Dedifferentiated amniotic fluid mesenchymal stem cell (primary cell): ENCODE measurements around the gene SLC6A7.
"Not testable (repeated sequence)": the region's sequence is repeated elsewhere in the genome, so short reads cannot be mapped to it uniquely, and the experiment has no call there.

Experiments used
- DNase-seq: peaks from one replicate; pipeline ENCODE4 v3.0.0-alpha.2; 2016; ENCODE audit errors: extremely low spot score

The SLC6A7 gene

GRCh38 chr5:150241298-150242160 is 51.7 kb downstream of the SLC6A7 start:
- no peak for DNase-seq

DNA sequence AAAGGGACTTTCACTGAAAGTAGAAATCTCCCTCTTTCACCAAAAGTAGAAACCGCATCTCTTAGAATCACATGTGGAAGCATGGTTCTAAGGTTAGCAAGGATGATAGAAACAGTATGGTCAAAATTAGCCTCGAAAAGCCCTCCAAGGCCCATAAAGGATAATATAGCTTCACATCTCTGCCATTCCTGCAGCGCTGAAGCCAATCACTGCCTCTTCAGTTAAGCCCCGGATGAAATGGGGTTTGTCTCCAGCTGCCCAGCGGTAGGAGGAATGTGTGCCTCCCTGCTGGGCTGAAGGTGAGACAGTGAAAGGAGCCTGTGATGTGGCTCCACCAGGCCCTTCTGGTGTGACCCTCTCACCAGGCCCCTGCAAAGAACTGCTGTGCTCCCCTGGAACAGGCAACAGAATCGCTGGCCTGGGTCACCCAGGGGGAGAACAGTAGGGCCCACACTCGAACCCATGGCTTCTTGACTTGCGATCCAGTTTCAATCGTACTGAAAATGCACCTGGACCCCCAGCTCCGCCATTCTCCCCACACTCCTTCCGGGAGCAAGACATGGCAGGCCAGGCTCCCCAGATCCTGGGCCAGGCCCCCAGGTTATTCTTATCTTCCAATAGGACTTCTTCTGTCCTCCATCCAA is 52.5 kb downstream of the SLC6A7 start:
- no peak for DNase-seq

DNA sequence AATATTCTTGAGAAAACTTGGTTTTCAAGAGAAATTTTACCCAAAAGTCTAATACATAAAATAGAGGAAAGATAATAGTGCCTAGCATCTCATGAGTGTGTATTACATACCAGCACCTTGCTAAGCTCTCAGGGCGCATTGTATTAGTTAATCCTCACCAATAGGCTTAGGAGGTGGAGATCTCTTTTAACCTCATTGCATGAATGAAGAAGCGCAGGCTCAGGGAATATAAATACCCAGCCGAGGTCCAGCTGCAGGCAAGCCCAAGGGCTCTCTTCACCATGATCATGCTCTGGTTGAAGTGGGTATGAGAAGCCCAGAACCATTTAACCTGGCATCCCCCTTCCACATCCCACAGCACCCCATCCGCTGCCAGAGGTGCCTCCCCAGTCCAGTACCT is 53.7 kb downstream of the SLC6A7 start:
- no peak for DNase-seq

DNA sequence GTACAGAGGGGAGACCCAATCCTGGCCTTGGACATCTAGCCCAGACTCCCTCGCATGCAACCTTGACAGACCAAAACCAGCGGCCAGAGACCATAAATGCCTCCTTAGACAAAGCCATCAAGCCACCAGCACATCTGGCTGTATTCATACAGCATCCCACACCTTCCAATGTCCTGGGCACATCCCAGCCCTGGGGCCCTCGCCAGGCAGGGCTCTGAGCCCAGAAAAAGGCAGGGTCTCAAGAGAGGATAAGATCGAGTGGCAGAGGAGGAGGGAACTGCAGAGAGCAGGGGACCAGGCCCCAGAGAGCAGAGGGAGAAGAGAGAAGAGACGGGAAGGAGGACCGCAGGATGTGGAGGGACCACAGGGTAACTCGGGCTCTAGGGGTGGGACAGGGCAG is 54.3 kb downstream of the SLC6A7 start:
- no peak for DNase-seq

DNA sequence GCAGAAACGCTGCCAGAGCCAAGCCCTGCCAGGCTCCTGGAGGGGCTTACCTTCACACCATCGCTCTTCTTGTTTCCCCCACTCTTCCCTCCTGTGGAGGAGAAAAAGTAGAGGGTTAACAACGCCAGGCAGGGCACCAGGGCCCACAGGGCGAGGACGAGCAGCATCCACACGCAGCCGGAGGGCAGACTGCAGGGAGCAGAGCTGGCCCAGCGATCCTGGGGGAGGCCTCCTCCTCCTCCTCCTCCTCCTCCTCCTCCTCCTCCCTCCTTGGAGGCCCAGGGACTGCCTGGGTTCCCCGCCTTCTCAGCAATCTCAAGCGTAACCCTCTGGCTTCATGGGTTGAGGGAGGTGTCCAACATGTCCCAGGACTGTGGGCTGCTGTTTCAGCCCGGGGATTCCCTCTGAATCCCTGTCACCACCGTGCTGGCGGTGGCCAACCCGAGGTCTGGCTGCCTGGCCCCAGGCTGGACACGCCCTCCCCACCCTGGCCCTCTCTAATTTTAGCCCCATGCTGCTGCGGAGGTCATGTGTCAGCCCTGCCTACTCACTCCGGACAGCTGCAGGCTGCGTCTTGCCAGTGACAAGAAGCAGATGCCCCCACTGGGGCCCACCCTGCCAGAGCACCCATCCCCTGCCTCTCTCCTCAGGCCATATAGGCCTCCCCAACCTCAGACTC is 55.4 kb downstream of the SLC6A7 start:
- no peak for DNase-seq

DNA sequence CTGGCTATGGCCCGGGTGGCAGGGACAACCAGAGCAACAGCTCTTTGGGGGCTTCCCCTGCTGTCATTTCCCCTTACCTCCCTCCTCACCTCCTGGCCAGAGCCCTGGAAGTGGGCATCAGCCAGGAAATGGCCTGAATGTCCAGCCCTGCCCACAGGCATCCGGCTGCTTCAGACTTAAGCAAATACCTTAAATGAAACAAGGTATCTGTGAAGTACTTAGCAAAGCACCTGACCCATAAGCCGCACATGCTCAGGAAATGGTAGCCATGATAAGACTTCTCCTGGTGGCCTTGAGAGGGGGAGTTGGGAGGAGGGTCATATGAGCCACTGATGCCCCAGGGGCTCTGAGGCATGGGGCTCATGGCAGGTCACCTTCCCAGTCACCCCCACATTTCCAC is 55.9 kb downstream of the SLC6A7 start:
- DNase-seq: no peak

DNA sequence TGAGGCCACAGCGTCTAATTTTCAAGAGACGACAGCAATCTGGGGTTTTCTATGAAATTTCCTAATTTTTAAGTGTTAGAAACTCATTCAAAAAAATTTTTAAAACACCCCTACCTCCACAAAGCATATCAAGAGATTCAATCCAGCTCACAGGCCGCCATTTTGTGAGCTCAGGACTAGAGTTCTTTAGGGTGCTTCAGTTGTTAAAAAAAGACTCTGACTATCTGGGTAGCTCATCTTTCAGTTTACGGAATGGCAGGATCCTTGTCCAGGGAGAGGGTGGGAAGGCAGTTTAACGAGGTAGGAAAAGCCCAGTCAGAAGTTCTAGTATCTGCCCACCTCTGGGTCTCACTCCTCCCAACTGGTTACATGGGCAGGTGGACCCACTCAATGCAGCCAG is 56.6 kb downstream of the SLC6A7 start:
- no peak for DNase-seq

DNA sequence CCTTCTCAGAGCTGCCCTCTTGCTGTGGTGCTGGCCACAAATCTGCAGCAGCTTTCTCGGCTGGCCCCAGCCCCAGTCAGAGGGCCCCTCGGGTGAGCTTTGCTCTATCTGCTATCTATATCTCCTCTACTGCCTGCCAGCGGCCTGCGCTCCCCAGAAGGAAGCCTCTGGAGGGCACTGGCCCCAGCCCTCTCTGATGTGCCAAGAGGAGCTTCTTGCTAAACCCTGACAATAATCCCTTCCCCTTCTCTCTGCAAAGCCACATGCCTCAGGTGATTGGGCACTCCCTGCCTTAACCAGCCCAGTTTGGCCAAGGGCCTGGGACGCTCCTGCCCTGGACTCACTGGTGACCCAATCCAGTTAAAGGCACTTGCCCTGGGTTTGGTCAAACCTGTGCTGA is 57.0 kb downstream of the SLC6A7 start:
- no peak for DNase-seq

GRCh38 chr5:150247726-150248125 is 57.9 kb downstream of the SLC6A7 start:
- no peak for DNase-seq

DNA sequence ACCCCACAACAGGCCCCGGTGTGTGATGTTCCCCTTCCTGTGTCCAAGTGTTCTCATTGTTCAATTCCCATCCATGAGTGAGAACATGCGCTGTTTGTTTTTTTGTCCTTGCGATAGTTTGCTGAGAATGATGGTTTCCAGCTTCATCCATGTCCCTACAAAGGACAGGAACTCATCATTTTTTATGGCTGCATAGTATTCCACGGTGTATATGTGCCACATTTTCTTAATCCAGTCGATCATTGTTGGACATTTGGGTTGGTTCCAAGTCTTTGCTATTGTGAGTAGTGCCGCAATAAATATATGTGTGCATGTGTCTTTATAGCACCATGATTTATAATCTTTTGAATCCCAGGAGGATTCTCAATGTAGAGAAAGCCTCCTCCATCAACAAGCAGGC is 58.6 kb downstream of the SLC6A7 start:
- not testable (repeated sequence) for DNase-seq

GRCh38 chr5:150248946-150249345 is 59.1 kb downstream of the SLC6A7 start:
- no peak for DNase-seq

GRCh38 chr5:150249744-150250143 is 59.9 kb downstream of the SLC6A7 start:
- DNase-seq: no peak

- DNase-seq: no peak
Measured at GRCh38 chr5:150251504-150251903, 61.6 kb downstream of the SLC6A7 start.

GRCh38 chr5:150252489-150252888 is 62.6 kb downstream of the SLC6A7 start:
- no peak for DNase-seq

DNA sequence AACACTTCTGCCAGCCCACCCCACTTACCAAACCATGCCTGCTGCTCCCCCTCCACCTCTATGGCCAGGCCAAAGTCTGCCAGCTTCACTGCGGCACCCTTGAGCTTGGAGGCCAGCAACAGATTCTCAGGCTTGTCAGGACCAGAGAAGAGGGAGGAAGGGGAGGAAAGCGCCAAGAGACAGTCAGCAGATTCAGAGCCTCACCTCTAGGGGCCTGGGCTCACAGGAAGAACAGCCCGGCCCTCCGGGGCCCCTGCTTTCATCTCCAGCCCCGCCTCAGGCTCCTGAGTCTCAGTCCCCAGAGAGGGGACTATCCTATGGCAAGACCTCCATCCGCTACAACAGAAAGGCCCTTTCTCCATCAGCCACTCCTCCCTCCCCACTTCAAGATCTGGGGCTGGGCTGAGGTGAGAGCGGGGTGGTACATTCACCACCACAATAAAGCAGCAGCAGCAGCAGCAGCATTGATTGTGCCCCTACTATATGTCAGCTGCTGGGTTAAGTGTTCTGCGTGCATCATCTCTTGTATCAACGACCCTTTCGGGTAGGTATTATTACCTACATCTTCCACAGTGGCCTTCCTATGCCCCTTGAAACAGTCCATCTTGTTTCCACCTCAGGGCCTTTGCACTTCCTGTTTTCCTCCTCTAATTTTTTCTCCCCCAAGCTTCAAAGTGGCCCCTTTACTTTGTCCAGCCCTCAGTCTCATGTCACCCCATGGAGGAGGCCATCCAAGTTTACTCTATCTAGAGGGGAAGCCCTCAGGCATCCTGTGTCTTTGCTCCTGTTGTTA is 63.8 kb downstream of the SLC6A7 start:
- no peak for DNase-seq

DNA sequence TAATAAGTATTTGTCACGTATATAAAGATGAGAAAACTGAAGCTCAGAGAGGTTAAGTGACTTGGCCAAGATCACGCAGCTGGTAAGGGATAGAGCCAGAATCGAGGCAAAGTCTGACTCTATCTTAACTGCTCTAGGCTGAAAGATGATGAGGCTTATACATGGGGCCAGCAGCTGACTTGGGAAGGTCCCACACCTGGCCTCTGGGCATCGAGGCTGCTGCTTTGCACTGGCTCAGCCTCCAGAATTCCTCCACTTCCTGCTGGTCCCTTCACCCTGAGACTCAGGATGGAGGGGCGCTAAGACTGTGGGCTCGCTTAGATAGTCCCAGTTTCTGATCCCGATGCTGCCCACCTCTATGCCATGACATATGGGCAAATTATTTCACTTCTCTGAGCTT is 64.5 kb downstream of the SLC6A7 start:
- DNase-seq: no peak

GRCh38 chr5:150254774-150255173 is 64.9 kb downstream of the SLC6A7 start:
- DNase-seq: no peak

DNA sequence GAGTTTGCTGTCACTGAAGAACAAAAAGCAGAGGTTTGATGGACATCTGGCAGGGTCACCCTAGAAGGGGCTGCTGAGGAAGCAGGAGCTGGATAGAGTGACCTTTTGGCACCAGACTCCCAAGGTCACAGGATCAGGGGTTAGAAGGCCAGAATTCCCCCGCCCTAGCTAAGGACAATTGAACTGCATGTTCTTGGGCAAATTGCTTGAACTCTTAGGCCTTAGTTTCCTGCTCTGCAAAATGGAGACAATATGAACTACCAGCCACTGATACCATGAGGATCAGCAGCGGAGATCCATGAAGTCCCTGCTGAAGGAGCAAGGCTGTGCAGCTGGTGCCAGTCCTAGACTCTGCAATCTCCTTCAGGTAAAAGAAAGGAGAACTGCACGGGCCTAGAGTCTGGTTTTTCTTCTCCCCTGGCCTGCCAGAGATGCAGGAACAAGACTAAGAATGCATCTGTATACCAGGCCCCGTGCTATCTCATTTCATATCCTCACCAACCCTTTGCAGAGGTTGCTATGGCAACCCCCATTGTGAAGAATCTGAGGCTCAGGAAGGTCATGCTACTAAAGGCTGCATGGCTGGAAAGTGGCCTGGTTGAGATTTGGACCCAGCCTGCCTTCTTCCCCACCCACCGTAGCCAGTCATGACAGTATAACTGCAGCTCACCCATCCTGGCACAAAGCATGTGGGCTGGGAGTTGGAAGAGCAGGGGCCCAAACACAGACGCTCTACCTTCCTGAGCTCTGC is 66.0 kb downstream of the SLC6A7 start:
- DNase-seq: no peak

GRCh38 chr5:150256410-150257064 is 66.7 kb downstream of the SLC6A7 start:
- no peak for DNase-seq

- DNase-seq: no peak
Measured at GRCh38 chr5:150257424-150257823, 67.6 kb downstream of the SLC6A7 start.

- DNase-seq: no peak
Measured at GRCh38 chr5:150258130-150258529, 68.3 kb downstream of the SLC6A7 start.
